HUDEP-2 (cell line): ENCODE data around the gene CGNL1.

Experiments used
- DNase-seq, 76 experiments: peaks; one replicate each; lab custom pipeline; 2025; ENCODE audit not compliant: unreplicated experiment in 76 of 76; lab: John Stamatoyannopoulos, UW

CGNL1 gene

GRCh38 chr15:57557810-57558209 lies 181.5 kb downstream of the CGNL1 start:
- no peak for DNase-seq

- peak in 56 of 76 experiments; percentile 3 to 71 (median 32) for DNase-seq
These were observed 183.6 kb downstream of the CGNL1 start for GRCh38 chr15:57559875-57560274.

- DNase-seq = peak in 59 of 76 experiments; percentile 2 to 74 (median 27)
These were observed 184.9 kb downstream of the CGNL1 start for GRCh38 chr15:57561041-57561711.

GRCh38 chr15:57562196-57562769 lies 186.0 kb downstream of the CGNL1 start:
- no peak for DNase-seq

GRCh38 chr15:57563416-57563815 lies 187.1 kb downstream of the CGNL1 start:
- DNase-seq = no peak

- DNase-seq = no peak
These were observed 189.0 kb downstream of the CGNL1 start for GRCh38 chr15:57565311-57565710.

- DNase-seq = no peak
These were observed 190.5 kb downstream of the CGNL1 start for GRCh38 chr15:57566834-57567233.

- no peak for DNase-seq
These were observed 191.6 kb downstream of the CGNL1 start for GRCh38 chr15:57567891-57568290.

- no peak for DNase-seq
These were observed 192.0 kb downstream of the CGNL1 start for GRCh38 chr15:57568299-57568698.

- no peak for DNase-seq
These were observed 194.0 kb downstream of the CGNL1 start for GRCh38 chr15:57570340-57570739.

- no peak for DNase-seq
These were observed 194.7 kb downstream of the CGNL1 start for GRCh38 chr15:57570994-57571393.

GRCh38 chr15:57571725-57572124 lies 195.4 kb downstream of the CGNL1 start:
- no peak for DNase-seq

- no peak for DNase-seq
These were observed 196.2 kb downstream of the CGNL1 start for GRCh38 chr15:57572468-57572867.

GRCh38 chr15:57573151-57573550 lies 196.8 kb downstream of the CGNL1 start:
- no peak for DNase-seq

- DNase-seq = no peak
These were observed 199.1 kb downstream of the CGNL1 start for GRCh38 chr15:57575363-57575762.

GRCh38 chr15:57578288-57578900 lies 202.1 kb downstream of the CGNL1 start:
- DNase-seq = no peak

- DNase-seq = no peak
These were observed 204.1 kb downstream of the CGNL1 start for GRCh38 chr15:57580428-57580827.

GRCh38 chr15:57580866-57581265 lies 204.6 kb downstream of the CGNL1 start:
- no peak for DNase-seq

GRCh38 chr15:57582090-57582489 lies 205.8 kb downstream of the CGNL1 start:
- DNase-seq = no peak

GRCh38 chr15:57583282-57583681 lies 207.0 kb downstream of the CGNL1 start:
- DNase-seq = no peak

GRCh38 chr15:57583720-57584119 lies 207.4 kb downstream of the CGNL1 start:
- no peak for DNase-seq
